ENCODE data around the gene FREM3. TPM values are rescaled to one million over a fixed set of nuclear protein-coding genes. Genes with fewer than 3 reads are reported as not detected.

Gene FREM3
- polyA plus RNA-seq, 6 donors from 2014 or later: not detected

- peaks cover 0 to 7% (median 2%) of the 10 kb centered on the region in 7 donors for H3K9me3 Mint-ChIP-seq
- peaks cover 0 to 9% of the 10 kb centered on the region in 2 donors for H3K36me3 Mint-ChIP-seq
- H3K27me3 Mint-ChIP-seq: peaks cover 5 to 18% (median 9%) of the 10 kb centered on the region in 3 donors
- no peak overlapping the region for H3K4me3 Mint-ChIP-seq
- H3K4me1 Mint-ChIP-seq: peaks cover 0 to 5% (median 0%) of the 10 kb centered on the region in 3 donors
- ATAC-seq (ENCODE audit: low read depth in 2 of 2): no peak
- H3K27ac Mint-ChIP-seq: no peak overlapping the region
- no peak for DNase-seq
These were observed 101.7 kb downstream of the FREM3 start for GRCh38 chr4:143598816-143599215.

- Mint-ChIP-seq H3K4me1 (peaks cover 0 to 5% (median 3%) of the 10 kb centered on the region in 3 donors), H3K4me3 (no peak overlapping the region), H3K27me3 (peaks cover 9 to 18% (median 9%) of the 10 kb centered on the region in 3 donors), H3K9me3 (peaks cover 0 to 12% (median 4%) of the 10 kb centered on the region in 7 donors), H3K36me3 (peaks cover 0 to 9% of the 10 kb centered on the region in 2 donors), H3K27ac (no peak overlapping the region)
- DNase-seq (no peak), ATAC-seq (ENCODE audit: low read depth in 2 of 2) (no peak)
These were observed 103.2 kb downstream of the FREM3 start for GRCh38 chr4:143597276-143597675.

- peaks cover 0 to under 1% (median 0%) of the 10 kb centered on the region in 3 donors for H3K27me3 Mint-ChIP-seq
- ATAC-seq (ENCODE audit: low read depth in 2 of 2) (no peak), DNase-seq (no peak)
- H3K4me3 Mint-ChIP-seq: no peak overlapping the region
- peaks cover 0 to under 1% (median 0%) of the 10 kb centered on the region in 3 donors for H3K4me1 Mint-ChIP-seq
- peaks cover 0 to 7% of the 10 kb centered on the region in 2 donors for H3K36me3 Mint-ChIP-seq
- H3K27ac Mint-ChIP-seq: no peak overlapping the region
- H3K9me3 Mint-ChIP-seq: peaks cover 0 to 29% (median 17%) of the 10 kb centered on the region in 7 donors
These were observed 112.8 kb downstream of the FREM3 start for GRCh38 chr4:143587703-143588102.

- Mint-ChIP-seq H3K27ac (no peak overlapping the region), H3K4me3 (no peak overlapping the region), H3K9me3 (peaks cover 4 to 26% (median 17%) of the 10 kb centered on the region in 7 donors), H3K36me3 (peaks cover 0 to 7% of the 10 kb centered on the region in 2 donors), H3K27me3 (no peaks in the 10 kb centered on the region), H3K4me1 (no peaks in the 10 kb centered on the region)
- DNase-seq (no peak), ATAC-seq (ENCODE audit: low read depth in 2 of 2) (no peak)
These were observed 114.4 kb downstream of the FREM3 start for GRCh38 chr4:143586080-143586479.

- ATAC-seq (ENCODE audit: low read depth in 2 of 2) (no peak), DNase-seq (no peak)
- peaks cover 4 to 26% (median 17%) of the 10 kb centered on the region in 7 donors for H3K9me3 Mint-ChIP-seq
- no peak overlapping the region for H3K4me3 Mint-ChIP-seq
- no peaks in the 10 kb centered on the region for H3K4me1 Mint-ChIP-seq
- H3K36me3 Mint-ChIP-seq: peaks cover 0 to 7% of the 10 kb centered on the region in 2 donors
- no peak overlapping the region for H3K27ac Mint-ChIP-seq
- H3K27me3 Mint-ChIP-seq: no peaks in the 10 kb centered on the region
These were observed 114.9 kb downstream of the FREM3 start for GRCh38 chr4:143585548-143585947.

- H3K9me3 Mint-ChIP-seq: peaks cover 4 to 26% (median 17%) of the 10 kb centered on the region in 7 donors
- no peaks in the 10 kb centered on the region for H3K27me3 Mint-ChIP-seq
These were observed 119.0 kb downstream of the FREM3 start for GRCh38 chr4:143581331-143581946.

GRCh38 chr4:143575331-143575730 lies 125.1 kb downstream of the FREM3 start:
- ATAC-seq (ENCODE audit: low read depth in 2 of 2) (no peak), DNase-seq (no peak)
- H3K27ac Mint-ChIP-seq: no peak overlapping the region
- no peaks in the 10 kb centered on the region for H3K27me3 Mint-ChIP-seq
- no peaks in the 10 kb centered on the region for H3K4me1 Mint-ChIP-seq
- no peaks in the 10 kb centered on the region for H3K9me3 Mint-ChIP-seq
- H3K4me3 Mint-ChIP-seq: no peak overlapping the region
- peaks cover 10 to 28% of the 10 kb centered on the region in 2 donors for H3K36me3 Mint-ChIP-seq

More at GRCh38 chr4:143581331-143581946, 119.0 kb downstream of the FREM3 start:
- no peak for ATAC-seq (ENCODE audit: low read depth in 2 of 2)
- Mint-ChIP-seq H3K36me3 (peaks cover 0 to 15% of the 10 kb centered on the region in 2 donors), H3K4me3 (no peak overlapping the region), H3K4me1 (no peaks in the 10 kb centered on the region), H3K27ac (no peak overlapping the region)
- no peak for DNase-seq

- Mint-ChIP-seq H3K4me3 (no peak overlapping the region), H3K9me3 (peaks cover 0 to 7% (median 0%) of the 10 kb centered on the region in 7 donors), H3K27me3 (peaks cover 0 to 9% (median 0%) of the 10 kb centered on the region in 3 donors), H3K36me3 (peaks cover 0 to 9% of the 10 kb centered on the region in 2 donors), H3K4me1 (peaks cover 7% of the 10 kb centered on the region in 3 donors), H3K27ac (no peak overlapping the region)
- no peak for ATAC-seq (ENCODE audit: low read depth in 2 of 2)
- no peak for DNase-seq
These were observed 136.0 kb downstream of the FREM3 start for GRCh38 chr4:143564472-143564871.

GRCh38 chr4:143559757-143560147 lies 140.7 kb downstream of the FREM3 start:
- peak; percentile 12 for DNase-seq
- no peaks in the 10 kb centered on the region for H3K36me3 Mint-ChIP-seq

GRCh38 chr4:143558823-143559756 lies 141.4 kb downstream of the FREM3 start:
- H3K4me1 Mint-ChIP-seq: peaks cover 16 to 19% (median 16%) of the 10 kb centered on the region in 3 donors
- DNase-seq: peak; percentile 73
- peak; percentile 83 to 84 for ATAC-seq (ENCODE audit: low read depth in 2 of 2)
- peaks cover 0 to 3% (median 0%) of the 10 kb centered on the region in 7 donors for H3K9me3 Mint-ChIP-seq
- H3K27me3 Mint-ChIP-seq: peaks cover 0 to 9% (median 0%) of the 10 kb centered on the region in 3 donors
- H3K27ac Mint-ChIP-seq: peak overlapping the region; percentile 86 to 97 (median 94)
- H3K36me3 Mint-ChIP-seq: no peaks in the 10 kb centered on the region
- peak overlapping the region; percentile 85 to 98 (median 94) for H3K4me3 Mint-ChIP-seq

More at GRCh38 chr4:143559757-143560147, 140.7 kb downstream of the FREM3 start:
- peak in 1 of 2 donors; percentile 12 for ATAC-seq (ENCODE audit: low read depth in 2 of 2)
- Mint-ChIP-seq H3K9me3 (peaks cover 0 to 3% (median 0%) of the 10 kb centered on the region in 7 donors), H3K27me3 (peaks cover 0 to 9% (median 0%) of the 10 kb centered on the region in 3 donors), H3K27ac (peak overlapping the region; percentile 86 to 97 (median 94)), H3K4me3 (peak overlapping the region; percentile 85 to 98 (median 94)), H3K4me1 (peaks cover 16 to 19% (median 16%) of the 10 kb centered on the region in 3 donors)

GRCh38 chr4:143558286-143558685 lies 142.2 kb downstream of the FREM3 start:
- peaks cover 0 to 9% (median 0%) of the 10 kb centered on the region in 3 donors for H3K27me3 Mint-ChIP-seq
- H3K4me1 Mint-ChIP-seq: peaks cover 16 to 19% (median 16%) of the 10 kb centered on the region in 3 donors
- ATAC-seq (ENCODE audit: low read depth in 2 of 2): no peak
- H3K36me3 Mint-ChIP-seq: no peaks in the 10 kb centered on the region
- H3K27ac Mint-ChIP-seq: peak overlapping the region in 5 of 6 donors; percentile 37 to 96 (median 86)
- no peak for DNase-seq
- peak overlapping the region in 6 of 8 donors; percentile 12 to 96 (median 92) for H3K4me3 Mint-ChIP-seq
- peaks cover 0 to 3% (median 0%) of the 10 kb centered on the region in 7 donors for H3K9me3 Mint-ChIP-seq

GRCh38 chr4:143555676-143556075 lies 144.8 kb downstream of the FREM3 start:
- Mint-ChIP-seq H3K27ac (peak overlapping the region in 2 of 6 donors; percentile 43 to 76), H3K27me3 (no peaks in the 10 kb centered on the region), H3K36me3 (peaks cover 0 to under 1% of the 10 kb centered on the region in 2 donors), H3K4me1 (peaks cover 16 to 19% (median 16%) of the 10 kb centered on the region in 3 donors), H3K4me3 (no peak overlapping the region), H3K9me3 (no peaks in the 10 kb centered on the region)
- no peak for DNase-seq
- ATAC-seq (ENCODE audit: low read depth in 2 of 2): no peak
